HG03457 (cell line): ENCODE measurements around the gene MS4A1.
A peak's percentile ranks its signal among the peaks of the same experiment; 100 is the strongest.
"Not testable (repeated sequence)": the region's sequence is repeated elsewhere in the genome, so short reads cannot be mapped to it uniquely, and the experiment has no call there.

Experiments
- ATAC-seq: cut with Tn5 transposase; IDR thresholded peaks from one replicate; pipeline ENCODE4 v1.9.1; 2021; ENCODE audit warnings: moderate number of reproducible peaks; ENCODE audit not compliant: unreplicated experiment

Gene MS4A1

GRCh38 chr11:60455531-60456042 lies at the start of gene MS4A1:
TSS of gene MS4A1 (plus strand) at chr11:60455847. CDS start at chr11:60462375, 6,528 bp downstream.
- peak; percentile 84 for ATAC-seq

GRCh38 chr11:60420015-60420414 lies 35.6 kb upstream of the MS4A1 start:
- ATAC-seq: no peak

DNA sequence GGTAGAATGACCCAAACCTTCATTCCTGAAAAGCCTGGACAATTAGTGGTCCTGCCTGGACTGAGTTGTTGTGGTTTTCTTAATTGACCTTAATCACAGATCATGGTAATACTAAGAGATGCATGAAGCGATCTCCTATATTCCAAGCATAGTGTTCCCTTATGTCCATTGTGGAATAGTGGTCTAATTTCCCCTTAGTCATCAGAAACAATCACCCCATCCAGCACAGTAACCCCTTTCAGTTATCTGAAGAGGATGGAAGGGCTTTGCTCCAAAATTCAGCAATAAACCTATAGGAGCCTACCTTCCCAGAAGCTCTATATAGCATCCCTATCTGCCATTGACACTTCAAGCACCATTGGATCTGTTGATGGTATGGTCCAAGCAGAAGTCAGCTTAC lies 33.0 kb upstream of the MS4A1 start:
- no peak for ATAC-seq

- ATAC-seq: no peak
Observed at GRCh38 chr11:60428517-60428916, 27.1 kb upstream of the MS4A1 start.

GRCh38 chr11:60429272-60429671 lies 26.4 kb upstream of the MS4A1 start, which contains the start of gene MS4A5:
TSS of gene MS4A5 (plus strand) at chr11:60429572. CDS start at chr11:60429675, 103 bp downstream.
- ATAC-seq: no peak

DNA sequence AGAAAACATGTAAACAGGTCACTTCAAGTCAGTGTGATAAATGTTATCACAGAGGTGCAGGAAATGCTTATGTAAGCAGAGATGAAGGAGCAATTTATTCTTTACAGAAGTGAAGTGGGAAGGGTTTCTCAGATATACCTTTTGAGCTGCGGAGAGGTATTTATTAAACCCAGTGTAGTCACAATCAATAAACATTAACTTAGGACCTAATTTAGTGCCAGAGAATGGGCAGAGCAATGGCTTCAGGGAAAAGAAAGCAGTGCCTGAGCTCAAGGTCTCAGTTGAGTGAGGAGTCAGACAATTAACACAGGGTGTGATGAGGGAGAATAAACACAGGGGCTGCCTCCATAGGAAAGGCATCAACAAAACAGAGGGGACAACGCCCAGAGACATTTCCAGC lies 24.4 kb upstream of the MS4A1 start:
- no peak for ATAC-seq

GRCh38 chr11:60433401-60433800 lies 22.2 kb upstream of the MS4A1 start:
- no peak for ATAC-seq

DNA sequence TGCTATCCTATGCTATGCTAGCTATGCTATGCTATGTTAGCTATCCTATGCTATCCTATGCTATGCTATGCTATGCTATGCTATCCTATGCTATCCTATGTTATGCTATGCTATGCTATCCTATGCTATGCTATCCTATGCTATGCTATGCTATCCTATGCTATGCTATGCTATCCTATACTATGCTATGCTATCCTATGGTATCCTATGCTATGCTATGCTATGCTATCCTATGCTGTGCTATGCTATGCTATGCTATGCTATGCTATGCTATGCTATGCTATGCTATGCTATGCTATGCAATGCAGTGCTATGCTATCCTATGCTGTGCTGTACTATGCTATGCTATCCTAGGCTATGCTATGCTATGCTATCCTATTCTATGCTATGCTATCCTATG lies 8.6 kb upstream of the MS4A1 start:
- ATAC-seq: no peak

GRCh38 chr11:60447846-60448245 lies 7.8 kb upstream of the MS4A1 start:
- no peak for ATAC-seq

GRCh38 chr11:60451185-60451584 lies 4.5 kb upstream of the MS4A1 start:
- ATAC-seq: not testable (repeated sequence)

DNA sequence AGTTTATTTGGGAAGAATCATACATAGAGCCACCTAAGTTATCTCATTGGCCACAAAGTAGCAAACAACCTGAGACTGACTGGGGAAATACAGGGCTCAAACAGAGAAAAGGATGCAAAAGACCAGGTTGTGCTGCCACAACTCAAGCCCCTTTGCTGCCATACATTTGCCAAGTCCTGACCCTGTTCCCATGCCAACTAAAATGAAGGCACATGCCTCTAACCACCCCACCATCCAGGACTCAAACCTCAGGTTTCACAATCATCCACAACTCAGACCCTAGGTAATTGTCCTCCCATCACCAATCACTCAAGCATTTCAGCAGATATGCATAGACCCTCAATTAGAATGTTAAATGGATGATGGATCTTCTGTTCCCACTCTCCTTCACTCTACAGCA lies 1.4 kb upstream of the MS4A1 start:
- no peak for ATAC-seq

- peak; percentile 34 for ATAC-seq
Observed at GRCh38 chr11:60457576-60457975, 1.9 kb downstream of the MS4A1 start.

DNA sequence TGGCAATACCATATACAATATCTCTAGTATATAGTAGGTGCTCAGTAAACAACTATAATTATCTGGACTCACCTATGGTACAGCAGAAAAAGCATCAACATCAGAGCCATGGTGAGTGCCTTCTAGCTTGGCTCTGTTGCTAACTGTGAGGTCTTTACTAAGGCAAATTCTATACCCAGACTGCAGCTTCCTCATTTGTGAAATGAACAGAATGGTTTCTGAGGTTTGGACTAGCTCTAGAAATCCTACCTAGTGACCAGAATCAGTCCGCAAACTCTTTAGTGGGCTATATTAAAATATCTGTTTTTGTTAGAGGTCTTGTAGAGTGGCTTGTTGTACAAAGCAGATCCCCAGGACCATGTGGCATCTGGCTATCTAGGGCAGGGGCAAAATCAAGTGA lies 3.7 kb downstream of the MS4A1 start:
- no peak for ATAC-seq

DNA sequence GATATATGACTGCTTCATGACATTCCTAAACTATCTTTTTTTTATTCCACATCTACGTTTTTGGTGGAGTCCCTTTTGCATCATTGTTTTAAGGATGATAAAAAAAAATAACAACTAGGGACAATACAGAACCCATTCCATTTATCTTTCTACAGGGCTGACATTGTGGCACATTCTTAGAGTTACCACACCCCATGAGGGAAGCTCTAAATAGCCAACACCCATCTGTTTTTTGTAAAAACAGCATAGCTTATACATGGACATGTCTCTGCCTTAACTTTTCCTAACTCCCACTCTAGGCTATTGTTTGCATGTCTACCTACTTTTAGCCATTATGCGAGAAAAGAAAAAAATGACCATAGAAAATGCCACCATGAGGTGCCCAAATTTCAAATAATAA lies 13.2 kb downstream of the MS4A1 start:
- ATAC-seq: no peak

DNA sequence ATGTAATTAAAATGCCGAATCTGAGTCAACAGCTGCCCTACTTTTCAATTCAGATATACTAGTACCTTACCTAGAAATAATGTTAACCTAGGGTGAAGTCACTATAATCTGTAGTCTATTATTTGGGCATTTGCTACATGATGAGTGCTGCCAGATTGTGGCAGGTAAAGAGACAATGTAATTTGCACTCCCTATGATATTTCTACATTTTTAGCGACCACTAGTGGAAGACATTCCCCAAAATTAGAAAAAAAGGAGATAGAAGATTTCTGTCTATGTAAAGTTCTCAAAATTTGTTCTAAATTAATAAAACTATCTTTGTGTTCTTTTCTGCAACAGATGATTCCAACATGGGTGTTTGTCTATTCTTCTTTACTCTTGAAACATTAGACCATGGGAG lies 14.1 kb downstream of the MS4A1 start:
- ATAC-seq: no peak

DNA sequence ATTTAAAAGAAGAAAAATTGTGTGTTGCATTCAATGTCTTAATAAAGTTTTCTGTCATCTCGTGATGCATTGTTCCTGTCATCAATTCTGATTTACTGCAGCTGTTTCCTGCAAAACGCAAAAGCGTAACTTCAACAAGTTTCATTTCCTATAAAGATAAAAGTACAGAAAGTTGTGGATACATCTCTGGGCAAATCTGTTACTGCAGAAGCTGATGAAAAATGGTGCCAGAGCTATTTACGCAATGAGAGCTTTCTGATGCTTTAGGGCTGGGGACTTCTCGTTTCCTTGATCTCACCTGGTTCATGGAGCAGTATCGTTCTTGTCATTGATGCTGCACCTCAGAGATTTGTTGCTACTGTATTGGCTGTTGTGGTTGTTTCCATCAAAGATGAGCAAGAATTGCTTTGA lies 21.4 kb downstream of the MS4A1 start:
- ATAC-seq: no peak

- ATAC-seq: no peak
Observed at GRCh38 chr11:60482361-60482760, 26.7 kb downstream of the MS4A1 start.

DNA sequence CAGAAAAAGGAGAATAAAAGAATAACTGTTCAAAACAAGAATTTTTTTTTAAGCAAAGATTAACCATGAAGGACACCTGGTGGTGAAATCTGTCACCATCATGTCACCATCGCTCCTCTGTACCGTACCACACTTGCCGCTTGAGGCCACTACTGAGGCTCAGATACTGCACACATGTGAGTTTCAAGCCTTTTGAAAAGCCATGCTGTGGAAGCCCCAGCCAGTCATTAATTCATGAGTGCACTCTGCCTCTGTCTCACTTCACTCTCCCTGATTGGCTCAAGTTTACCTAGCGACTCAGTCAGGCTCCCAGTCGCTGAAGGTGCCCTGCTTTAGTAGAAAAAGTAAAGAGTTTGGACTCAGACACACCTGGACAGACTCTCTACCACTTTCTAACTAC lies 30.3 kb downstream of the MS4A1 start:
- peak; percentile 91 for ATAC-seq

- no peak for ATAC-seq
Observed at GRCh38 chr11:60492488-60493009, 36.9 kb downstream of the MS4A1 start, which contains the start of gene MS4A12. TSS of gene MS4A12 (plus strand) at chr11:60492778. CDS start at chr11:60497319, 4,541 bp downstream.

DNA sequence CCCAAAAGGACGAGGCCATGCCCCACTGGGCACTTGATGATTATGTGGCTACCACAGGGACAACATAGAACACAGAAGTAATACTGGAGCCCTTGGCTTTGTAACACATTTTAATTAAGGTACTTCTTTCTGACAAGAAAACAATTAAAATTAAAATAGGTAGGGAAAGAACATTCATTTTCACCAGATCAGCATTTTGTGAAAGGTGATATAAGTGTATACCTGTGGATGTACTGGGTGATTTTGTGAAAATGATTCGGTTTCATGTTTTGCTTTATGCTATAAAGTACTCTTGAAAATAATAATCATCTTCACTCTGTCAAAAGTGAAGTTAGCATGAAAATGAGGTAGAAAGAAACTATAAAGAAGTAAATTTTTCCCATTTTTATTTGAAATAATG lies 37.8 kb downstream of the MS4A1 start:
- ATAC-seq: no peak

- ATAC-seq: no peak
Observed at GRCh38 chr11:60498399-60498798, 42.8 kb downstream of the MS4A1 start.

- ATAC-seq: no peak
Observed at GRCh38 chr11:60498853-60499252, 43.2 kb downstream of the MS4A1 start.

DNA sequence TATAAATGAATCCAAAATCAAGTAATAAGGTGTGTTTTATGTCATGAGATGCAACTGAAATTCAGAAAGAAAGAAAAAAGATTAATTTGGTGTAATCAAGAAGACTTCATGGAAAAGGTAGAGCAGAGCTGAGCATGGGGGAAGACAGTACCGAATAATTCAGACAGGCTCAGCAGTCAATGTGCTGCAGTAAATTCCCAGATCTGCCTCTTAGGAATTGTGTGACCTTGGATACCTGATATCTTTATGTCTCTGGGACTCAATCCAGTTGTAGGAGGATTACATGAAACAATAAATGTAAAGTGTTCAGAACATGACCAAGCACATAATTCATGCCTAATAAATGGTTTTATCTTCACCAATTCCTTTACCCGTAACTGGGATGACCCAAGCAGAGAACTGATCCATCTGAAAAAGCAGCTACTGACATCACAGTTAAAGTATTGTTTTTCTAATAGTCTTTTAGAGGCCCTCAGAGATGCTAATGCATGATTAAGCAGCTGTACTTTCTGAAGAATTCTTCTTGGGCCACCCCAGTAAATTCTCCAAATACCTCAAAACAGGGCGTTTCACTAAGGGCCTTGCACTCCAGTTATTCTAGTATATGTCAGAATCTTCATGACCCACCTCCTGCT lies 44.7 kb downstream of the MS4A1 start:
- ATAC-seq: no peak
